Measurements from ENCODE around the gene CBY1. TPM values are rescaled to one million over a fixed set of nuclear protein-coding genes. Genes with fewer than 3 reads are reported as not detected.

CBY1 gene
- total and polyA plus RNA-seq, 4 donors = 6.3 to 14.9 (median 8.9) TPM

GRCh38 chr22:38721551-38721950 lies 65.1 kb downstream of the CBY1 start:
- Histone ChIP-seq H3K36me3 (ENCODE audit: control insufficient read depth in 4 of 4, insufficient read depth in 3 of 4, low read depth in 1 of 4, low read length in 3 of 4) (peaks cover 10 to 70% (median 55%) of the 10 kb centered on the region in 4 donors), H3K27me3 (ENCODE audit: control insufficient read depth in 4 of 4, insufficient read depth in 4 of 4, low read length in 3 of 4) (no peaks in the 10 kb centered on the region), H3K9ac (ENCODE audit: low read depth in 1 of 2, low read length in 2 of 2) (no peak overlapping the region), H3K4me3 (ENCODE audit: low read depth in 1 of 3, low read length in 3 of 3) (no peak overlapping the region), H3K4me1 (ENCODE audit: control insufficient read depth in 4 of 4, insufficient read depth in 4 of 4, low read length in 3 of 4) (no peaks in the 10 kb centered on the region), H3K27ac (ENCODE audit: low read depth in 1 of 2, low read length in 2 of 2) (no peak overlapping the region), H3K9me3 (ENCODE audit: control insufficient read depth in 4 of 4, low read length in 3 of 4) (no peaks in the 10 kb centered on the region)
- WGBS = 94% methylated on average over 7 of the region's 7 CpGs
- no peak for TF ChIP-seq CTCF (IDR thresholded peaks at IDR 0.05; ENCODE audit: low read depth, low read length, missing input control)
- no peak for TF ChIP-seq JUND (IDR thresholded peaks at IDR 0.05)
- no peak for TF ChIP-seq HNF4A (conservative IDR thresholded peaks at IDR 0.05)
- TF ChIP-seq GABPA (IDR thresholded peaks at IDR 0.05 in 1 of 2, conservative IDR thresholded peaks at IDR 0.05 in 1 of 2) = no peak
- no peak for TF ChIP-seq MAX (IDR thresholded peaks at IDR 0.05)
- no peak for TF ChIP-seq SP1 (IDR thresholded peaks at IDR 0.05)
- no peak for TF ChIP-seq RXRA (IDR thresholded peaks at IDR 0.05)
- no peak for TF ChIP-seq FOXA1 (IDR thresholded peaks at IDR 0.05)
- TF ChIP-seq REST (IDR thresholded peaks at IDR 0.05) = no peak
- no peak for TF ChIP-seq HNF4G (IDR thresholded peaks at IDR 0.05)
- no peak for TF ChIP-seq ATF3 (IDR thresholded peaks at IDR 0.05)
- TF ChIP-seq EGR1 (IDR thresholded peaks at IDR 0.05; ENCODE audit: low read depth in 2 of 2) = no peak
- TF ChIP-seq ZBTB33 (IDR thresholded peaks at IDR 0.05) = no peak
- TF ChIP-seq FOXA2 (IDR thresholded peaks at IDR 0.05) = no peak
- no peak for TF ChIP-seq RAD21 (IDR thresholded peaks at IDR 0.05)
- DNase-seq (ENCODE audit: low spot score) = no peak

Other genes starting within 250 kb of the CBY1 start
- gene KCNJ4, start 201.4 kb upstream of the CBY1 start, total RNA-seq = under 1 TPM in 1 of 2 donors, not detected in 1; 0.05 TPM
- gene KCNJ4, start 201.4 kb upstream of the CBY1 start, polyA plus RNA-seq = not detected
- gene KDELR3, start 188.5 kb upstream of the CBY1 start, total RNA-seq = 10 to 100 TPM in 1 of 2 donors, 1 to 10 TPM in 1; 8.1 to 12.8 TPM
- gene KDELR3, start 188.5 kb upstream of the CBY1 start, polyA plus RNA-seq = 10 to 100 TPM in 1 of 2 donors, 1 to 10 TPM in 1; 3.5 to 10.9 TPM
- gene DDX17, start 150.3 kb upstream of the CBY1 start, total RNA-seq = 100 to 1,000 TPM; 279 to 451 TPM
- gene DDX17, start 150.3 kb upstream of the CBY1 start, polyA plus RNA-seq = 10 to 100 TPM; 46.3 to 67.3 TPM
- gene DMC1, start 86.5 kb upstream of the CBY1 start, total RNA-seq = 1 to 10 TPM in 1 of 2 donors, under 1 TPM in 1; 0.25 to 6.8 TPM
- gene DMC1, start 86.5 kb upstream of the CBY1 start, polyA plus RNA-seq = 1 to 10 TPM in 1 of 2 donors, not detected in 1; 1.1 TPM
- under 1 TPM; 0.05 to 0.42 TPM for gene FAM227A, start 246 bp upstream of the CBY1 start, total RNA-seq
- under 1 TPM; 0.01 to 0.03 TPM for gene FAM227A, start 246 bp upstream of the CBY1 start, polyA plus RNA-seq
- 10 to 100 TPM; 20.2 to 20.8 TPM for gene TOMM22, start 25.3 kb downstream of the CBY1 start, total RNA-seq
- 10 to 100 TPM; 21.9 to 44.3 TPM for gene TOMM22, start 25.3 kb downstream of the CBY1 start, polyA plus RNA-seq
- 10 to 100 TPM; 15.6 to 20.6 TPM for gene JOSD1, start 44.3 kb downstream of the CBY1 start, total RNA-seq
- 10 to 100 TPM in 1 of 2 donors, 1 to 10 TPM in 1; 3.4 to 13.8 TPM for gene JOSD1, start 44.3 kb downstream of the CBY1 start, polyA plus RNA-seq
- gene GTPBP1, start 49.3 kb downstream of the CBY1 start, total RNA-seq = 10 to 100 TPM; 24.3 to 56.3 TPM
- gene GTPBP1, start 49.3 kb downstream of the CBY1 start, polyA plus RNA-seq = 1 to 10 TPM; 5.3 to 7.8 TPM
- 100 to 1,000 TPM in 1 of 2 donors, 10 to 100 TPM in 1; 53.3 to 170 TPM for gene SUN2, start 99.4 kb downstream of the CBY1 start, total RNA-seq
- 100 to 1,000 TPM in 1 of 2 donors, 10 to 100 TPM in 1; 13.1 to 110 TPM for gene SUN2, start 99.4 kb downstream of the CBY1 start, polyA plus RNA-seq
- 1 to 10 TPM; 4.0 to 5.6 TPM for gene DNAL4, start 137.5 kb downstream of the CBY1 start, total RNA-seq
- gene DNAL4, start 137.5 kb downstream of the CBY1 start, polyA plus RNA-seq = 1 to 10 TPM; 4.9 TPM
- gene NPTXR, start 187.4 kb downstream of the CBY1 start, total RNA-seq = under 1 TPM; 0.05 to 0.25 TPM
- gene NPTXR, start 187.4 kb downstream of the CBY1 start, polyA plus RNA-seq = under 1 TPM; 0.07 to 0.45 TPM
- gene CBX6, start 215.6 kb downstream of the CBY1 start, total RNA-seq = 10 to 100 TPM; 10.8 to 11.0 TPM
- 1 to 10 TPM; 7.3 to 9.6 TPM for gene CBX6, start 215.6 kb downstream of the CBY1 start, polyA plus RNA-seq